Measurements from ENCODE around the gene KCNQ1. TPM values are rescaled to one million over a fixed set of nuclear protein-coding genes. Genes with fewer than 3 reads are reported as not detected.

The KCNQ1 gene
- total and polyA plus RNA-seq, 2 of the 13 experiments (the other 11 are each of a cell fraction or from before 2014, with no cell fraction given) = 0.02 to 0.08 TPM

- Histone ChIP-seq H3K27ac (ENCODE audit: extremely low read length, insufficient read depth, low read length) (no peak overlapping the region), H3K4me2 (ENCODE audit: low read depth, low read length) (no peak overlapping the region), H3K36me3 (replicated peaks in 1 of 2; ENCODE audit: control insufficient read depth in 1 of 2, insufficient read depth in 2 of 2, low read length in 2 of 2) (no peaks in the 10 kb centered on the region), H3K9ac (ENCODE audit: insufficient read depth, low read depth, low read length) (no peak overlapping the region), H3K9me3 (ENCODE audit: low read length) (no peaks in the 10 kb centered on the region), H4K20me1 (ENCODE audit: insufficient read depth, low read length) (no peaks in the 10 kb centered on the region; the same call in 1 of the 2 replicates), H3K4me3 (replicated peaks in 1 of 3; ENCODE audit: insufficient read depth in 1 of 3, low read depth in 2 of 3, low read length in 3 of 3) (no peak overlapping the region), H2AFZ (ENCODE audit: low read length) (no peak overlapping the region), H3K79me2 (ENCODE audit: insufficient read depth, low read length) (no peaks in the 10 kb centered on the region), H3K27me3 (ENCODE audit: control insufficient read depth in 1 of 2, insufficient read depth in 2 of 2, low read length in 2 of 2) (peaks cover 4 to 71% of the 10 kb centered on the region in 2 experiments; a peak in 4 of 5 replicates), H3K4me1 (ENCODE audit: insufficient read depth, low read length) (no peaks in the 10 kb centered on the region)
- no peak for DNase-seq (ENCODE audit: low spot score)
- intact Hi-C loops (cut with micrococcal nuclease; ENCODE audit: unreplicated experiment) = no loop called here
- no TSS peak for BruUV-seq (replicated peaks)
- CTCF ChIA-PET (ENCODE audit: low intra/inter-chr PET ratio, low total read pairs) = no interaction called here
- no peak for ATAC-seq
- FAIRE-seq = no peak
- in situ Hi-C loops (cut with HindIII; ENCODE audit: extremely low pct_ligation_motif_present, low pct_unique_long_range_greater_than_20kb) = no loop called here
- POLR2A ChIA-PET = no interaction called here
- WGBS (ENCODE audit: low lambda C conversion rate) = 27% methylated on average over 3 of the region's 13 CpGs
- TF ChIP-seq SRSF9 (IDR thresholded peaks at IDR 0.05; ENCODE audit: borderline replicate concordance, insufficient read depth, low read depth, low read length, poor library complexity, severe bottlenecking) = no peak
Measured at GRCh38 chr11:2770096-2770751, 325.4 kb downstream of the KCNQ1 start.

DNA sequence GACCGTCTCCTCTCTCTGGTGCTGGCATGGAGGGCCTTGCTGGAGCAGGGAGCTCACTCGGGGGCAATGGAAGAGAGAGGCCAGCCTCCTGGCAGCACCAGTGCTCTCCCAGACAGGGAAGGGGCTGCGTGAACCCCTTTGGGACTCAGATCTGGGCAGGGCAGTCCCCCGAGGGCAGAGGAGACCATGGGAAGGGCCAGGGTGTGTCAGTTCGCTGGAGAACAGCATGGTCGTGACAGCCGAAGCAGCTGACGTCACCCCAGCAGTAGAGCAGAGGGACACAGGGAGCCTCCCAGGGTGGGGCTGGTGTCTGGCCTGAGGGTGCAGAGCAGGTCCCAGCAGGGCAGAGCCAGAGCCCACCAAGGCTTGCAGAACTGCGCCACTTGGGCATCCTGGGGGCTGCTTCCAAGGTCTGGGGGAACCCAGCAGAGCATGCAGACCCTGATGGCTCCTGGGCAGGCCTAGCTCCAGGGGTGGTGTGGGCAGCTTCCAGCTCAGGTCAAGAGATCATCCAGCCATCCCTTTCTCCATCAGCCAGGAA, 326.0 kb downstream of the KCNQ1 start:
- ChIA-PET CTCF (ENCODE audit: low intra/inter-chr PET ratio, low total read pairs) (no interaction called here), POLR2A (no interaction called here)
- intact Hi-C loops (cut with micrococcal nuclease; ENCODE audit: unreplicated experiment) = no loop called here
- in situ Hi-C loops (cut with HindIII; ENCODE audit: extremely low pct_ligation_motif_present, low pct_unique_long_range_greater_than_20kb) = no loop called here
- no TSS peak for BruUV-seq (replicated peaks)
- no peaks in the 10 kb centered on the region; the same call in 1 of the 2 replicates for H4K20me1 ChIP-seq (ENCODE audit: insufficient read depth, low read length)
- no peak overlapping the region for H3K4me2 ChIP-seq (ENCODE audit: low read depth, low read length)
- ATAC-seq = no peak
- no peaks in the 10 kb centered on the region for H3K79me2 ChIP-seq (ENCODE audit: insufficient read depth, low read length)
- H3K27me3 ChIP-seq (ENCODE audit: control insufficient read depth in 1 of 2, insufficient read depth in 2 of 2, low read length in 2 of 2) = peaks cover 5 to 77% of the 10 kb centered on the region in 2 experiments; a peak in 4 of 5 replicates
- H3K9me3 ChIP-seq (ENCODE audit: low read length) = no peaks in the 10 kb centered on the region
- WGBS (ENCODE audit: low lambda C conversion rate) = no CpG with 5 or more reads among the region's 9 CpGs
- no peaks in the 10 kb centered on the region for H3K36me3 ChIP-seq (replicated peaks in 1 of 2; ENCODE audit: control insufficient read depth in 1 of 2, insufficient read depth in 2 of 2, low read length in 2 of 2)
- DNase-seq (ENCODE audit: low spot score) = no peak
- peak; percentile 48 for TF ChIP-seq CREB1 (IDR thresholded peaks at IDR 0.05)
- TF ChIP-seq CREB1 (CRISPR knock-in tag; IDR thresholded peaks at IDR 0.05) = no peak
- TF ChIP-seq DRAP1 (CRISPR knock-in tag; IDR thresholded peaks at IDR 0.05) = no peak
- no peak overlapping the region for H3K9ac ChIP-seq (ENCODE audit: insufficient read depth, low read depth, low read length)
- H3K4me3 ChIP-seq (replicated peaks in 1 of 3; ENCODE audit: insufficient read depth in 1 of 3, low read depth in 2 of 3, low read length in 3 of 3) = no peak overlapping the region
- no peaks in the 10 kb centered on the region for H3K4me1 ChIP-seq (ENCODE audit: insufficient read depth, low read length)
- FAIRE-seq = no peak
- no peak overlapping the region for H2AFZ ChIP-seq (ENCODE audit: low read length)
- H3K27ac ChIP-seq (ENCODE audit: extremely low read length, insufficient read depth, low read length) = no peak overlapping the region

All from HepG2 (cell line).